Liver (tissue), 9 donors: ENCODE results near the gene CDHR2. TPM values are rescaled to one million over a fixed set of nuclear protein-coding genes. Genes with fewer than 3 reads are reported as not detected.

Experiments used
- DNase-seq: peaks from one replicate; pipeline ENCODE4 v3.0.0-alpha.2; 2017; ENCODE audit warnings: low spot score
- H3K27ac ChIP-seq, 2 donors: one replicate each; pipeline ENCODE4 v1.7.0; 2013; ENCODE audit warnings: inconsistent platforms in 2 of 2, low read length in 2 of 2, control low read depth in 1 of 2, low read depth in 1 of 2, mild to moderate bottlenecking in 1 of 2
- H3K27me3 ChIP-seq, 4 donors: one replicate each; pipeline versions ENCODE4 v1.6.1 to v1.7.0; 2013; ENCODE audit warnings: low read length in 3 of 4, inconsistent platforms in 1 of 4, mild to moderate bottlenecking in 1 of 4, moderate library complexity in 1 of 4; ENCODE audit not compliant: control insufficient read depth in 4 of 4, insufficient read depth in 4 of 4
- H3K36me3 ChIP-seq, 4 donors: one replicate each; pipeline versions ENCODE4 v1.6.1 to v1.7.0; 2013; ENCODE audit warnings: low read length in 3 of 4, mild to moderate bottlenecking in 3 of 4, low read depth in 1 of 4, moderate library complexity in 1 of 4; ENCODE audit not compliant: control insufficient read depth in 4 of 4, insufficient read depth in 3 of 4
- H3K4me1 ChIP-seq, 4 donors: one replicate each; pipeline versions ENCODE4 v1.6.1 to v1.7.0; 2013; ENCODE audit warnings: low read length in 3 of 4, mild to moderate bottlenecking in 3 of 4, moderate library complexity in 1 of 4; ENCODE audit not compliant: control insufficient read depth in 4 of 4, insufficient read depth in 4 of 4
- H3K4me3 ChIP-seq, 3 donors: one replicate each; pipeline versions ENCODE4 v1.6.1 to v1.7.0; 2013; ENCODE audit warnings: low read length in 3 of 3, control low read depth in 1 of 3, low read depth in 1 of 3, mild to moderate bottlenecking in 1 of 3
- H3K9ac ChIP-seq, 2 donors: one replicate each; pipeline ENCODE4 v1.7.0; 2013; ENCODE audit warnings: low read length in 2 of 2, mild to moderate bottlenecking in 2 of 2, moderate library complexity in 2 of 2, control low read depth in 1 of 2, low read depth in 1 of 2
- H3K9me3 ChIP-seq, 4 donors: one replicate each; pipeline versions ENCODE4 v1.6.1 to v1.7.0; 2013; ENCODE audit warnings: low read length in 3 of 4; ENCODE audit not compliant: control insufficient read depth in 4 of 4
- ATF3 ChIP-seq: IDR thresholded peaks from 2 replicates; pipeline ENCODE4 v1.6.1; 2016; ENCODE audit warnings: antibody characterized with exemption
- CTCF ChIP-seq: fragments of 150-350 bp; IDR thresholded peaks from 2 replicates; pipeline ENCODE4 v1.5.1; 2017; ENCODE audit warnings: improper control_type of control experiment, low read depth, low read length; ENCODE audit not compliant: missing input control
- EGR1 ChIP-seq, 2 donors: IDR thresholded peaks; 2 replicates each; pipeline ENCODE4 v1.6.1; 2016 to 2018; ENCODE audit warnings: antibody characterized with exemption in 2 of 2, low read depth in 2 of 2
- FOXA1 ChIP-seq: IDR thresholded peaks from 2 replicates; pipeline ENCODE4 v1.6.1; 2016; ENCODE audit warnings: antibody characterized with exemption
- FOXA2 ChIP-seq: IDR thresholded peaks from 2 replicates; pipeline ENCODE4 v1.6.1; 2016; ENCODE audit warnings: antibody characterized with exemption
- GABPA ChIP-seq, 2 donors: IDR thresholded peaks in 1 of 2; conservative IDR thresholded peaks in 1 of 2; 2 replicates each; pipeline ENCODE4 v1.6.1; 2016; ENCODE audit warnings: antibody characterized with exemption in 2 of 2, mild to moderate bottlenecking in 1 of 2, moderate library complexity in 1 of 2
- HNF4A ChIP-seq, 2 donors: conservative IDR thresholded peaks; 2 replicates each; pipeline ENCODE4 v1.6.1; 2016; ENCODE audit warnings: antibody characterized with exemption in 2 of 2, mild to moderate bottlenecking in 2 of 2
- HNF4G ChIP-seq: IDR thresholded peaks from 2 replicates; pipeline ENCODE4 v1.6.1; 2016; ENCODE audit warnings: antibody characterized with exemption
- JUND ChIP-seq, 2 donors: IDR thresholded peaks; 2 replicates each; pipeline ENCODE4 v1.6.1; 2016; ENCODE audit warnings: antibody characterized with exemption in 2 of 2
- MAX ChIP-seq: IDR thresholded peaks from 2 replicates; pipeline ENCODE4 v1.6.1; 2016; ENCODE audit warnings: antibody characterized with exemption
- NR2F2 ChIP-seq: IDR thresholded peaks from 2 replicates; pipeline ENCODE4 v1.6.1; 2016; ENCODE audit warnings: antibody characterized with exemption
- RAD21 ChIP-seq, 2 donors: IDR thresholded peaks; 2 replicates each; pipeline ENCODE4 v1.6.1; 2016; ENCODE audit warnings: antibody characterized with exemption in 2 of 2, mild to moderate bottlenecking in 2 of 2
- REST ChIP-seq: IDR thresholded peaks from 2 replicates; pipeline ENCODE4 v1.6.1; 2016; ENCODE audit warnings: antibody characterized with exemption, mild to moderate bottlenecking
- RXRA ChIP-seq, 2 donors: IDR thresholded peaks; 2 replicates each; pipeline ENCODE4 v1.6.1; 2017 to 2018; ENCODE audit warnings: antibody characterized with exemption in 2 of 2, mild to moderate bottlenecking in 1 of 2
- TAF1 ChIP-seq: conservative IDR thresholded peaks from 2 replicates; pipeline ENCODE4 v1.6.1; 2016; ENCODE audit warnings: antibody characterized with exemption, mild to moderate bottlenecking
- YY1 ChIP-seq: IDR thresholded peaks from 2 replicates; pipeline ENCODE4 v1.6.1; 2016; ENCODE audit warnings: antibody characterized with exemption, mild to moderate bottlenecking
- WGBS: extraction: QIAGEN DNeasy Blood & Tissue Kit; methylation state at CpG from one replicate; pipeline ENCODE4 v1.1.7; 2013; 5-methylcytosine and 5-hydroxymethylcytosine counted together
- polyA plus RNA-seq, 2 donors: library from polyadenylated mRNA; stranded (reverse) in 1 of 2; unstranded in 1 of 2; fragments of 200-250 nt in 1 of 2; fragments of >200 nt in 1 of 2; fragmentation: Nextera tagmentation in 1 of 2; extraction: Ambion mirVana in 1 of 2; gene quantifications; one replicate each; pipeline versions ENCODE4 v1.2.1 to v1.2.3, GENCODE V29; 2013 to 2015
- total RNA-seq, 2 donors: library from RNA; depleted of rRNA; stranded (reverse); fragments of >200 nt; gene quantifications; one replicate each; pipeline ENCODE4 v1.2.3, GENCODE V29; 2014
- donor health status: healthy.
- donor health status: healthy.
- donor health status: healthy.
- donor health status: healthy.
- donor health status: healthy.

Gene CDHR2
- total and polyA plus RNA-seq, 4 donors: 8.8 to 23.8 (median 16.6) TPM

GRCh38 chr5:176535664-176536131 is 13.4 kb upstream of the CDHR2 start:
- H3K4me3 ChIP-seq: peak overlapping the region; percentile 73 to 85 (median 78)
- peak overlapping the region; percentile 97 to 99 for H3K27ac ChIP-seq
- no peaks in the 10 kb centered on the region for H3K27me3 ChIP-seq
- no peak for DNase-seq
- no peaks in the 10 kb centered on the region for H3K9me3 ChIP-seq
- peaks cover 0 to 11% (median 4%) of the 10 kb centered on the region in 4 donors for H3K36me3 ChIP-seq
- peak overlapping the region; percentile 44 to 70 for H3K9ac ChIP-seq
- TF ChIP-seq HNF4G (no peak), NR2F2 (no peak), CTCF (no peak), EGR1 (IDR thresholded peaks at IDR 0.05; ENCODE audit: low read depth in 2 of 2) (no peak), JUND (IDR thresholded peaks at IDR 0.05) (no peak), GABPA (IDR thresholded peaks at IDR 0.05 in 1 of 2, conservative IDR thresholded peaks at IDR 0.05 in 1 of 2) (no peak), YY1 (no peak), ATF3 (no peak), TAF1 (no peak), FOXA1 (no peak), RAD21 (IDR thresholded peaks at IDR 0.05) (no peak), HNF4A (conservative IDR thresholded peaks at IDR 0.05) (no peak), MAX (no peak), RXRA (IDR thresholded peaks at IDR 0.05) (no peak), FOXA2 (no peak), REST (no peak)
- WGBS: 57% methylated on average over 9 of the region's 9 CpGs
- peaks cover 20 to 46% (median 42%) of the 10 kb centered on the region in 4 donors for H3K4me1 ChIP-seq

GRCh38 chr5:176536132-176536901 is 12.8 kb upstream of the CDHR2 start:
- H3K27ac ChIP-seq: peak overlapping the region; percentile 97 to 99
- H3K36me3 ChIP-seq: peaks cover 0 to 6% (median 3%) of the 10 kb centered on the region in 4 donors
- no peaks in the 10 kb centered on the region for H3K9me3 ChIP-seq
- DNase-seq: peak; percentile 64
- TF ChIP-seq MAX: peak; percentile 95
- TF ChIP-seq FOXA1: no peak
- peak; percentile 10 for TF ChIP-seq REST
- H3K9ac ChIP-seq: peak overlapping the region; percentile 44 to 70
- H3K27me3 ChIP-seq: no peaks in the 10 kb centered on the region
- WGBS: 9% methylated on average over 43 of the region's 43 CpGs
- H3K4me3 ChIP-seq: peak overlapping the region; percentile 73 to 85 (median 78)
- peaks cover 20 to 46% (median 42%) of the 10 kb centered on the region in 4 donors for H3K4me1 ChIP-seq
